SK-N-SH (cell line): ENCODE results near the gene NKX6-2. TPM values are rescaled to one million over a fixed set of nuclear protein-coding genes. Genes with fewer than 3 reads are reported as not detected.

ENCODE experiments used
- CTCF ChIA-PET: fragments of 300-600, 350-600 bp; formaldehyde crosslinking; extraction: SDS; loops from one replicate; lab custom pipeline; 2021; lab: Yijun Ruan, JAX
- POLR2A ChIA-PET: fragments of 350-600 bp; sonication (Branson Sonifier 250); formaldehyde crosslinking; extraction: SDS; loops from one replicate; lab custom pipeline; 2020; ENCODE audit warnings: antibody characterized with exemption, inconsistent platforms; lab: Yijun Ruan, JAX
- DNase-seq: peaks from one replicate; pipeline ENCODE4 v3.0.0; 2012
- H2AFZ ChIP-seq: fragments of 200-600 bp; sonication (generic); 2 replicates; pipeline ENCODE4 v1.8.1; 2016; ENCODE audit warnings: antibody characterized with exemption, mild to moderate bottlenecking, low read depth
- H3F3A ChIP-seq: fragments of 200-600 bp; sonication (generic); replicated peaks from 2 replicates; pipeline ENCODE3; 2016; ENCODE audit warnings: antibody characterized with exemption, mild to moderate bottlenecking; ENCODE audit not compliant: insufficient read depth
- H3K27ac ChIP-seq, 2 experiments: fragments of 200-500 bp in 1 of 2; fragments of 200-600 bp in 1 of 2; sonication (Bioruptor generic) in 1 of 2; sonication (generic), shearing (Covaris generic) in 1 of 2; 2 replicates each; pipeline versions ENCODE4 v1.5.1 to v1.6.1; 2014 to 2016; ENCODE audit warnings: low read depth in 2 of 2, inconsistent platforms in 1 of 2, low read length in 1 of 2, mild to moderate bottlenecking in 1 of 2, mixed read lengths in 1 of 2
- H3K27me3 ChIP-seq: fragments of 200-600 bp; sonication (generic), shearing (Covaris generic); 2 replicates; pipeline ENCODE4 v1.6.1; 2016; ENCODE audit warnings: mixed run types; ENCODE audit not compliant: insufficient read depth
- H3K36me3 ChIP-seq, 2 experiments: fragments of 200-500 bp in 1 of 2; fragments of 200-600 bp in 1 of 2; sonication (Bioruptor generic) in 1 of 2; sonication (generic) in 1 of 2; replicated peaks in 1 of 2; 2 replicates each; pipeline versions ENCODE3 to v1.5.1; 2014 to 2016; ENCODE audit warnings: low read length in 1 of 2, mild to moderate bottlenecking in 1 of 2; ENCODE audit not compliant: insufficient read depth in 2 of 2, control insufficient read depth in 1 of 2
- H3K4me1 ChIP-seq, 2 experiments: fragments of 200-500 bp in 1 of 2; fragments of 200-600 bp in 1 of 2; sonication (Bioruptor generic) in 1 of 2; sonication (generic), shearing (Covaris generic) in 1 of 2; 2 replicates each; pipeline versions ENCODE4 v1.5.1 to v1.6.1; 2014 to 2016; ENCODE audit warnings: low read depth in 1 of 2, low read length in 1 of 2, mixed run types in 1 of 2; ENCODE audit not compliant: insufficient read depth in 2 of 2, control insufficient read depth in 1 of 2
- H3K4me2 ChIP-seq: fragments of 200-600 bp; sonication (generic), shearing (Covaris generic); 2 replicates; pipeline ENCODE4 v1.6.1; 2017; ENCODE audit warnings: mixed run types
- H3K4me3 ChIP-seq, 2 experiments: fragments of 200-500 bp in 1 of 2; fragments of 200-600 bp in 1 of 2; sonication (Bioruptor generic) in 1 of 2; sonication (generic), shearing (Covaris generic) in 1 of 2; 2 replicates each; pipeline versions ENCODE4 v1.5.1 to v1.8.1; 2014 to 2016; ENCODE audit warnings: low read depth in 2 of 2, inconsistent platforms in 1 of 2, low read length in 1 of 2, mild to moderate bottlenecking in 1 of 2, mixed read lengths in 1 of 2, moderate library complexity in 1 of 2
- H3K79me2 ChIP-seq: fragments of 200-600 bp; sonication (generic); 2 replicates; pipeline ENCODE4 v1.8.1; 2017; ENCODE audit warnings: mild to moderate bottlenecking; ENCODE audit not compliant: insufficient read depth
- H3K9ac ChIP-seq: fragments of 200-600 bp; sonication (generic); 2 replicates; pipeline ENCODE4 v1.6.1; 2017; ENCODE audit warnings: mixed run types
- H3K9me2 ChIP-seq: fragments of 200-600 bp; sonication (generic); 2 replicates; pipeline ENCODE4 v1.6.1; 2017; ENCODE audit warnings: mixed run types
- H3K9me3 ChIP-seq: fragments of 200-600 bp; sonication (generic); 2 replicates; pipeline ENCODE4 v1.6.1; 2017; ENCODE audit warnings: mixed run types, mild to moderate bottlenecking, moderate library complexity
- H4K20me1 ChIP-seq: fragments of 200-600 bp; sonication (generic); 2 replicates; pipeline ENCODE4 v1.6.1; 2017; ENCODE audit warnings: mild to moderate bottlenecking, mixed run types; ENCODE audit not compliant: insufficient read depth
- EZH2phosphoT487 ChIP-seq: fragments of 200-600 bp; sonication (generic); IDR thresholded peaks from 2 replicates; pipeline ENCODE4 v1.6.1; 2017; ENCODE audit warnings: low read depth, mixed run types, mild to moderate bottlenecking, antibody characterized with exemption, moderate library complexity, borderline replicate concordance
- FOXM1 ChIP-seq: IDR thresholded peaks from 2 replicates; pipeline ENCODE4 v1.4.0; 2012; ENCODE audit warnings: low read depth, mild to moderate bottlenecking
- GATA2 ChIP-seq: sonication (generic); formaldehyde crosslinking; IDR thresholded peaks from 2 replicates; pipeline ENCODE4 v1.5.0; 2020; ENCODE audit warnings: mild to moderate bottlenecking, missing genetic modification reagents
- IRF3 ChIP-seq: fragments of 150-350 bp; IDR thresholded peaks from 2 replicates; pipeline ENCODE4 v1.6.1; 2016; ENCODE audit warnings: mild to moderate bottlenecking, low read depth, low read length
- JUND ChIP-seq: IDR thresholded peaks from 2 replicates; pipeline ENCODE4 v1.4.0; 2012
- MAX ChIP-seq: IDR thresholded peaks from 2 replicates; pipeline ENCODE4 v1.4.0; 2012; ENCODE audit warnings: low read depth
- MEF2A ChIP-seq: IDR thresholded peaks from 2 replicates; pipeline ENCODE4 v1.4.0; 2012; ENCODE audit warnings: low read depth, borderline replicate concordance
- NRF1 ChIP-seq: IDR thresholded peaks from 2 replicates; pipeline ENCODE4 v1.6.1; 2012; ENCODE audit warnings: low read depth, mild to moderate bottlenecking, low read length
- PBX3 ChIP-seq: IDR thresholded peaks from 2 replicates; pipeline ENCODE4; 2012
- REST ChIP-seq: IDR thresholded peaks from 2 replicates; pipeline ENCODE4 v1.6.1; 2012; ENCODE audit warnings: mild to moderate bottlenecking, low read depth, low read length, moderate library complexity
- SIN3A ChIP-seq: IDR thresholded peaks from 2 replicates; pipeline ENCODE4 v1.6.1; 2012; ENCODE audit warnings: low read depth, mild to moderate bottlenecking, low read length, moderate library complexity, borderline replicate concordance
- TAF1 ChIP-seq: IDR thresholded peaks from 2 replicates; pipeline ENCODE4 v1.6.1; 2012; ENCODE audit warnings: low read depth, mild to moderate bottlenecking, low read length, moderate library complexity, borderline replicate concordance
- TCF12 ChIP-seq: IDR thresholded peaks from 2 replicates; pipeline ENCODE4 v1.4.0; 2012
- TEAD4 ChIP-seq: IDR thresholded peaks from 2 replicates; pipeline ENCODE4 v1.4.0; 2012; ENCODE audit warnings: mild to moderate bottlenecking, borderline replicate concordance; ENCODE audit not compliant: insufficient read depth
- USF2 ChIP-seq: fragments of 150-350 bp; IDR thresholded peaks from 2 replicates; pipeline ENCODE4 v1.6.1; 2017; ENCODE audit warnings: antibody characterized with exemption, low read length, low read depth, borderline replicate concordance
- YY1 ChIP-seq: IDR thresholded peaks from 2 replicates; pipeline ENCODE4 v1.4.0; 2012; ENCODE audit warnings: low read depth, mild to moderate bottlenecking
- WGBS: methylation state at CpG from one replicate; pipeline ENCODE4 v1.1.6; 2017; ENCODE audit warnings: low lambda C conversion rate; 5-methylcytosine and 5-hydroxymethylcytosine counted together
- polyA plus RNA-seq, 3 experiments: library from polyadenylated mRNA; depleted of rRNA; stranded (reverse); fragments of >200 nt; gene quantifications; 2 replicates each; pipeline ENCODE4 v1.2.3, GENCODE V29; 2012

Gene NKX6-2
- polyA plus RNA-seq, 1 of the 3 experiments (the other 2 are of a cell fraction) = not detected

- H4K20me1 ChIP-seq = no peaks in the 10 kb centered on the region
- H3K9me2 ChIP-seq = no peaks in the 10 kb centered on the region
- no peak overlapping the region for H3K9ac ChIP-seq
- TF ChIP-seq TAF1 (no peak), IRF3 (no peak), TCF12 (no peak), MAX (no peak), MEF2A (no peak), NRF1 (no peak), FOXM1 (no peak), JUND (no peak), PBX3 (no peak)
- WGBS = 91% methylated on average over 19 of the region's 22 CpGs
- no peak overlapping the region for H3K27ac ChIP-seq
- H3K4me2 ChIP-seq = no peak overlapping the region
- H3K4me1 ChIP-seq = no peaks in the 10 kb centered on the region; a peak in 1 of 4 replicates
- H3K9me3 ChIP-seq = no peaks in the 10 kb centered on the region
- H3K79me2 ChIP-seq = no peaks in the 10 kb centered on the region
- H3K27me3 ChIP-seq = no peaks in the 10 kb centered on the region
- ChIA-PET POLR2A (no interaction called here), CTCF (interaction anchor here (1.0 kb wide), 1 partner anchor 81 kb away, joined by 3 read pairs; no protein-coding TSS in a partner anchor)
- DNase-seq = no peak
- H3K4me3 ChIP-seq = no peak overlapping the region
- no peaks in the 10 kb centered on the region for H3F3A ChIP-seq
- H2AFZ ChIP-seq = no peak overlapping the region
- H3K36me3 ChIP-seq = no peaks in the 10 kb centered on the region
These were observed 10.8 kb downstream of the NKX6-2 start for GRCh38 chr10:132774902-132775863.

GRCh38 chr10:132774181-132774901, 11.6 kb downstream of the NKX6-2 start:
- WGBS = 85% methylated on average over 18 of the region's 29 CpGs
- no peak overlapping the region for H3K27ac ChIP-seq
- H3K9me3 ChIP-seq = no peaks in the 10 kb centered on the region
- no peak overlapping the region for H2AFZ ChIP-seq
- ChIA-PET POLR2A (no interaction called here), CTCF (interaction anchor here (1.8 kb wide), 1 partner anchor 120 kb away, joined by 5 read pairs; no protein-coding TSS in a partner anchor)
- H3K9ac ChIP-seq = no peak overlapping the region
- no peaks in the 10 kb centered on the region for H3K27me3 ChIP-seq
- no peaks in the 10 kb centered on the region for H3K36me3 ChIP-seq
- no peak overlapping the region for H3K4me2 ChIP-seq
- no peak overlapping the region for H3K4me3 ChIP-seq
- no peaks in the 10 kb centered on the region for H3F3A ChIP-seq
- no peaks in the 10 kb centered on the region for H3K9me2 ChIP-seq
- no peaks in the 10 kb centered on the region; a peak in 1 of 4 replicates for H3K4me1 ChIP-seq
- no peaks in the 10 kb centered on the region for H3K79me2 ChIP-seq
- no peak for DNase-seq
- no peaks in the 10 kb centered on the region for H4K20me1 ChIP-seq
- no peak for TF ChIP-seq TEAD4
- TF ChIP-seq YY1 = no peak
- no peak for TF ChIP-seq USF2
- TF ChIP-seq GATA2 (CRISPR knock-in tag) = no peak
- no peak for TF ChIP-seq EZH2phosphoT487
- TF ChIP-seq SIN3A = no peak
- TF ChIP-seq IRF3 = no peak
- TF ChIP-seq TAF1 = no peak
- no peak for TF ChIP-seq REST
